GM18951 (cell line): ENCODE results near the gene WAC.

Source experiments
- POLR2A ChIP-seq: IDR thresholded peaks from 4 replicates; pipeline ENCODE4 v1.6.1; 2011; ENCODE audit warnings: mild to moderate bottlenecking; ENCODE audit not compliant: insufficient read length, insufficient read depth; ENCODE audit errors: extremely low read depth
- in situ Hi-C: fragments of 300-500 bp; cut with MboI; formaldehyde crosslinking; loops from one replicate; pipeline ENCODE4 v1.12.0; 2022; ENCODE audit warnings: low sequenced_read_pairs, mixed read lengths, inconsistent platforms; ENCODE audit not compliant: unreplicated experiment

The WAC gene

GRCh38 chr10:28652703-28653102 is 119.8 kb downstream of the WAC start:
- in situ Hi-C loops = loop anchor here (25.0 kb wide), 1 partner anchor 485 kb away; no protein-coding TSS in a partner anchor
- TF ChIP-seq POLR2A = no peak

- in situ Hi-C loops = loop anchor here (25.0 kb wide), 1 partner anchor 478 kb away; no protein-coding TSS in a partner anchor
Observed at GRCh38 chr10:28658824-28659223, 125.9 kb downstream of the WAC start.

- in situ Hi-C loops = loop anchor here (25.0 kb wide), 1 partner anchor 476 kb away; no protein-coding TSS in a partner anchor
- TF ChIP-seq POLR2A = no peak
Observed at GRCh38 chr10:28661035-28661434, 128.1 kb downstream of the WAC start.

GRCh38 chr10:28663576-28664368 is 130.9 kb downstream of the WAC start:
- no peak for TF ChIP-seq POLR2A
- in situ Hi-C loops = loop anchor here (25.0 kb wide), 1 partner anchor 474 kb away; no protein-coding TSS in a partner anchor

GRCh38 chr10:28664369-28664740 is 131.4 kb downstream of the WAC start:
- no peak for TF ChIP-seq POLR2A
- in situ Hi-C loops = loop anchor here (25.0 kb wide), 1 partner anchor 473 kb away; no protein-coding TSS in a partner anchor

- in situ Hi-C loops = loop anchor here (25.0 kb wide), 1 partner anchor 470 kb away; no protein-coding TSS in a partner anchor
- no peak for TF ChIP-seq POLR2A
Observed at GRCh38 chr10:28666751-28667467, 134.0 kb downstream of the WAC start.

- TF ChIP-seq POLR2A = no peak
- in situ Hi-C loops = loop anchor here (25.0 kb wide), 1 partner anchor 469 kb away; no protein-coding TSS in a partner anchor
Observed at GRCh38 chr10:28668363-28669226, 135.7 kb downstream of the WAC start.

- no peak for TF ChIP-seq POLR2A
- in situ Hi-C loops = loop anchor here (25.0 kb wide), 1 partner anchor 468 kb away; no protein-coding TSS in a partner anchor
Observed at GRCh38 chr10:28669227-28670173, 136.6 kb downstream of the WAC start.
